ENCODE results near the gene RCAN2. TPM values are rescaled to one million over a fixed set of nuclear protein-coding genes. Genes with fewer than 3 reads are reported as not detected.

RCAN2 gene
- 11.7 TPM for total RNA-seq
- long read RNA-seq, partial matches to known transcripts = 5 of 8 reads
- long read RNA-seq, other reads (novel, unspliced or antisense) = 2 of 8 reads

GRCh38 chr6:46491201-46491627 lies at the start of gene RCAN2:
Gene RCAN2, minus strand, starts transcription at chr6:46491449.
- H3K36me3 ChIP-seq = no peaks in the 10 kb centered on the region
- H3K4me3 ChIP-seq = peak within 1 kb of the TSS; percentile 65
- H3K27ac ChIP-seq = no peak within 1 kb of the TSS
- ATAC-seq (peak; percentile 89), DNase-seq (peak; percentile 85)
- H3K4me1 ChIP-seq = no peaks in the 10 kb centered on the region
- intact Hi-C loops (cut with DNase I) = no loop called here
- no peak for TF ChIP-seq CTCF (IDR thresholded peaks at IDR 0.05)
- no peaks in the 10 kb centered on the region for H3K9me3 ChIP-seq
- peaks cover 16% of the 10 kb centered on the region for H3K27me3 ChIP-seq

- no peak for DNase-seq
Measured at GRCh38 chr6:46539866-46540265, 48.6 kb upstream of the RCAN2 start.

GRCh38 chr6:46538800-46539480 lies 47.7 kb upstream of the RCAN2 start:
- Histone ChIP-seq H3K27ac (no peak overlapping the region), H3K9me3 (no peaks in the 10 kb centered on the region), H3K36me3 (no peaks in the 10 kb centered on the region), H3K27me3 (no peaks in the 10 kb centered on the region), H3K4me1 (no peaks in the 10 kb centered on the region), H3K4me3 (no peak overlapping the region)
- intact Hi-C loops (cut with DNase I) = no loop called here
- no peak for ATAC-seq
- DNase-seq = no peak
- TF ChIP-seq CTCF (IDR thresholded peaks at IDR 0.05) = no peak

More at GRCh38 chr6:46539866-46540265, 48.6 kb upstream of the RCAN2 start:
- no peaks in the 10 kb centered on the region for H3K36me3 ChIP-seq
- no peak for TF ChIP-seq CTCF (IDR thresholded peaks at IDR 0.05)
- intact Hi-C loops (cut with DNase I) = no loop called here
- ATAC-seq = no peak
- no peak overlapping the region for H3K27ac ChIP-seq
- H3K4me1 ChIP-seq = no peaks in the 10 kb centered on the region
- no peaks in the 10 kb centered on the region for H3K9me3 ChIP-seq
- H3K27me3 ChIP-seq = no peaks in the 10 kb centered on the region
- no peak overlapping the region for H3K4me3 ChIP-seq

- Histone ChIP-seq H3K4me1 (no peaks in the 10 kb centered on the region), H3K27me3 (no peaks in the 10 kb centered on the region), H3K27ac (no peak overlapping the region), H3K9me3 (no peaks in the 10 kb centered on the region), H3K4me3 (no peak overlapping the region), H3K36me3 (no peaks in the 10 kb centered on the region)
- no peak for DNase-seq
- peak; percentile 23 for ATAC-seq
- intact Hi-C loops (cut with DNase I) = no loop called here
- no peak for TF ChIP-seq CTCF (IDR thresholded peaks at IDR 0.05)
Measured at GRCh38 chr6:46530896-46531295, 39.6 kb upstream of the RCAN2 start.

GRCh38 chr6:46528961-46529750 lies 37.9 kb upstream of the RCAN2 start:
- intact Hi-C loops (cut with DNase I) = no loop called here

More at GRCh38 chr6:46528961-46529750, 37.9 kb upstream of the RCAN2 start:
- ATAC-seq (no peak), DNase-seq (no peak)
- no peak overlapping the region for H3K4me3 ChIP-seq
- no peaks in the 10 kb centered on the region for H3K4me1 ChIP-seq
- H3K27ac ChIP-seq = no peak overlapping the region
- TF ChIP-seq CTCF (IDR thresholded peaks at IDR 0.05) = no peak
- H3K9me3 ChIP-seq = no peaks in the 10 kb centered on the region
- H3K27me3 ChIP-seq = no peaks in the 10 kb centered on the region
- no peaks in the 10 kb centered on the region for H3K36me3 ChIP-seq

All from upper lobe of right lung (tissue), 1 donor.